GM12873 (cell line): ENCODE measurements around the gene RAB3GAP2.

Experiments used
- TF ChIP-seq, protein P1 (sequence below): IDR thresholded peaks from 2 replicates; pipeline ENCODE4 v1.5.1; 2012; ENCODE audit warnings: low read depth, mild to moderate bottlenecking, moderate library complexity, low read length, control low read depth; ENCODE audit not compliant: insufficient read depth; ENCODE audit errors: missing control alignments

RAB3GAP2 gene

DNA sequence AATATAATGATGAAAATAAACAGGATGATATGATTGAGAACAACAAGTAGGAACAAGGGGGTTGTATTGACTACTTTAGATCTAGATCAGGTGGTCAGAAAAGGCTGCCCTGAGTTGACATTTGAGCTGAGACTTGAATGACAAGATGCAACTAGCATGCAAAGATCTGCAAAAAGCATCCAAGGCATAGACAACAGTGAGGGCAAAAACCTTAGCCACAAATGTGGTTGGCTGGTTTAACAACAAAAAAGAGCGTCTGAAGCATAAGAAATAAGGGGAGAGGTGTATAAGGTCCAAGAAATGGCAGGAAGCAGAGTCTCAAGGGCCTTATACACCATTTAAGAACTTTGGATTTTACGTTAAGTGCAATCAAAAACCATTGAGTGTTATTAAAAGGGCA lies 3.2 kb downstream of the RAB3GAP2 start:
- TF ChIP-seq, protein P1, sequence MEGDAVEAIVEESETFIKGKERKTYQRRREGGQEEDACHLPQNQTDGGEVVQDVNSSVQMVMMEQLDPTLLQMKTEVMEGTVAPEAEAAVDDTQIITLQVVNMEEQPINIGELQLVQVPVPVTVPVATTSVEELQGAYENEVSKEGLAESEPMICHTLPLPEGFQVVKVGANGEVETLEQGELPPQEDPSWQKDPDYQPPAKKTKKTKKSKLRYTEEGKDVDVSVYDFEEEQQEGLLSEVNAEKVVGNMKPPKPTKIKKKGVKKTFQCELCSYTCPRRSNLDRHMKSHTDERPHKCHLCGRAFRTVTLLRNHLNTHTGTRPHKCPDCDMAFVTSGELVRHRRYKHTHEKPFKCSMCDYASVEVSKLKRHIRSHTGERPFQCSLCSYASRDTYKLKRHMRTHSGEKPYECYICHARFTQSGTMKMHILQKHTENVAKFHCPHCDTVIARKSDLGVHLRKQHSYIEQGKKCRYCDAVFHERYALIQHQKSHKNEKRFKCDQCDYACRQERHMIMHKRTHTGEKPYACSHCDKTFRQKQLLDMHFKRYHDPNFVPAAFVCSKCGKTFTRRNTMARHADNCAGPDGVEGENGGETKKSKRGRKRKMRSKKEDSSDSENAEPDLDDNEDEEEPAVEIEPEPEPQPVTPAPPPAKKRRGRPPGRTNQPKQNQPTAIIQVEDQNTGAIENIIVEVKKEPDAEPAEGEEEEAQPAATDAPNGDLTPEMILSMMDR, result no peak

DNA sequence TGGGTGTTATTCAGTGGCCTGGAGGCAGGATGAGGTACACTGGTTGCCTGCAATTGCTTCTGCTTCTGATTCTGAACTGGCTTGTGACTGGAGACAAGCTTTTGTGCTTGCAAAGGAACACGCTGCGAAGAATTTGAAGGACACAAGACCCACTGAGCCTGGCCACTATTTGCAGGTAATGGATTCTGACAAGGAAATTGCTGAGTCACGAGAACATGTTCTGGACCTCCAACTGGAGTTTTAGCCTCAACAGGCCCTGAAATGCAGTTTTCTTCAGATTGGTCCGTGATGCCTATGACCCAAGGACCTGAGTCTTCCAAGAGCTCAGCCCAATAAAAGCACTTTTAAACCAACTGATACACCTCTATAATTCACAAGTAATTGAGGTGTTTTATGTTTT lies 4.6 kb downstream of the RAB3GAP2 start:
- TF ChIP-seq, protein P1, result no peak

DNA sequence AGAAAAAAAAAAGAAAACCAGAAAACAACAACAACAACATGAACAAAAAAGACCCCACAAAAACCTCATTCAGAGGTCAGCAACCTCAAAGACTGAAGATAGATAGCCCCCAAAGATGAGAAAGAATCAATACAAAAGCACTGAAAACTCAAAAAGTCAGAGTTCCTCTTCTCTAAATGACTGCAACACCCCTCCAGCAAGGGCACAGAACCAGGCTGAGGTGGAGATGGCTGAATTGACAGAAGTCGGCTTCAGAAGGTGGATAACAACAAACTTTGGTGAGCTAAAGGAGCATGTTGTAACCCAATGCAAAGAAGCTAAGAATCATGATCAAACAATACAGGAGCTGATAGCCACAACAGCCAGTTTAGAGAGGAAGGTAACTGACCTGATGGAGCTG lies 17.0 kb downstream of the RAB3GAP2 start:
- TF ChIP-seq, protein P1, result no peak

DNA sequence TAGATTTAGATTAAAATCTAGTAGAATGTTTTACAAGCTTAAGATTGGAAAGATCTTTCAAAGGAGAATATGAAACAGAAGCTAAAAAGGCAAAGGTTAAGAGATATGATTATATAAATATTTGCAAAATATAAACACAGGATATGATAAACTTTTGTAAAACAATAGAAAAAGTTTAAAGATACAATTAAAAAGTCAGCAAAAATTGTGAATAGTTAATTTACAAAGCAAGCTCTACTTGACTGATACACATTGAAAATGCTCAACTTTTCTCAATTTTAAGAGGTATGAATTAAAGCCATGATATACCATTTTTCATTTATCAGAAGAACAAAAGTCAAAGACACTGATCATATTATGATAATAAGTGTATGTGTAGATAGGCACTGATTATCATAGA lies 21.0 kb downstream of the RAB3GAP2 start:
- TF ChIP-seq, protein P1, result no peak

DNA sequence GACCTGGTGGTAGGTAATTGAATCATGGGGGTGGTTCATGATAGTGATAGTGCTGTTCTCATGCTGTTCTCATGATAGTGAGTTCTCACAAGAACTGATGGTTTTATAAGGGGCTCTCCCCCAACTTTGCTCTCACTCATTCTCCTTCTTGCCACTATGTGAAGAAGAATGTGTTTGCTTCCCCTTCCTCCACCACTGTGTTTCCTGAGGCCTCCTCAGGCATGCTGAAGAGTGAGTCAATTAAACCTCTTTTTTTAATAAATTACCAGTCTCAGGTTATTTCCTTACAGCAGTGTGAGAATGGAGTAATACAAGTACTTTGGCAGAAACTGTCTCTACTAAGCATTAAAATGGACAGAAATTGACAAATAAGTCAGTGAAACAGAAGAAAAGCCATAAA lies 21.6 kb downstream of the RAB3GAP2 start:
- TF ChIP-seq, protein P1, result no peak

DNA sequence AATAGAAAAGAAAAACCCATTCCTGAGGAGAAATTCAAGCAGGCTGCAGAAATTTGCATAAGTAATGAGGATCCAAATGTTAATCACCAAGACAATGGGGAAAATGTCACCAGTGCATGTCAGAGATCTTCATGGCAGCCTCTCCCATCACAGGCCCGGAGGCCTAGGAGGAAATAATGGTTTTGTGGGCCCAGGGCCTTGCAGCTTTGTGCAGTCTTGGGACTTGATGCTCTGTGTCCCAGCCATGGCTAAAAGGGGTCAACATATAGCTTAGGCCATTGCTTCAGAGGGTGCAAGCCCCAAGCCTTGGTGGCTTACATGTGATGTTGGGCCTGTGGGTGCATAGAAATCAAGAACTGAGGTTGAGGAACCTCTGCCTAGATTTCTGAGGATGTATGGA lies 22.7 kb downstream of the RAB3GAP2 start:
- TF ChIP-seq, protein P1, result no peak

DNA sequence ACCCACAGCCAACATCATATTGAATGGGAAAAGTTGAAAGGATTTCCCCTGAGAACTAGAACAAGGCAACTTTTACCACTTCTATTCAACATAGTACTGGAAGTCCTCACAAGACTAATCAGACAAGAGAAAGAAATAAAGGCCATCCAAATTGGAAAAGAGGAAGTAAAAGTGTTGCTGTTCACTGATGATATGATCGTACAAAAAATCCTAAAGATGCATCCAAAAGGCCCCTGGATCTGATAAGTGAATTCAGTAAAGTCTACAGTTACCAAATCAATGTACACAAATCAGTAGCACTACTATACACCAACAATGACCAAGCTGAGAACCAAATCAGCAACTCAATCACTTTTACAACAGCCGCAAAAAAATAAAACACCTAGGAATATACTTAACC lies 28.3 kb downstream of the RAB3GAP2 start:
- TF ChIP-seq, protein P1, result no peak
